NCI-H1092 (cell line): ENCODE data around the gene MBD6.
"Not testable (repeated sequence)": the region's sequence is repeated elsewhere in the genome, so short reads cannot be mapped to it uniquely, and the experiment has no call there.

Experiments
- DNase-seq: peaks from one replicate; lab custom pipeline; 2025; lab: John Stamatoyannopoulos, UW

The MBD6 gene

DNA sequence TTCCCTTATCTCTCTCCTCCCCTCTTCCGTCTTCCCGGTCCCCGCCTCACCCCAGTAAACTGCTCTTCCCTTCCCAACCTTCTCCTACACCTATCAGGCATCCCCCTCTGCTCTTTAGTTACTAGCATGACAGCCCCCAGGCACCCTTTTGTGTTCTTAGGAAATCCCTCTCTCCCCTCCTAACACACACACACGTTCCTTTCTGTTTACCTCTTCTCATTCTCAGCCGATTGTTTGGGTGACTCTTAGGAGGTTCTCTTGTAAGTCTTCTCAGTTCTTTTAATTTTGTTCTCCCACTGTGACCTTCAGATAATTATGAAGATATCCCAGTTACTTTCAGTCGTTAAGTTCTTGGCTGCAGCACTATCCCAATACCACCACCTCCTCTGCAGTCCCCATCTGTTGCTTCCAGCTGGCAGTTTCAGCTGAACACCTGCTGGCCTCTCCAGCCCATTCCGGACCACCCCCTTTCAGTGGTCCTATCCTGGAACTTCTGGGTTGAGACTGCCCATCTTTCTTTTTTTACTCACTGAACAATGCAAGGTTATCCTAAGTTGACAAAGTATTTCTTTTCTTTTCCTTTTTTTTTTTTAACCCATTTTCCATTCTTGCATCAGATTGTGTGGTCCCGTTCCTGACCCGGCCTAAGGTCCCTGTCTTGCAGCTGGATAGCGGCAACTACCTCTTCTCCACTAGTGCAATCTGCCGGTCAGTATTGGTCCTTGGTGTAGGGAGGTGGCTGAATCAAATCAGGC, 34.0 kb upstream of the MBD6 start:
- no peak for DNase-seq

DNA sequence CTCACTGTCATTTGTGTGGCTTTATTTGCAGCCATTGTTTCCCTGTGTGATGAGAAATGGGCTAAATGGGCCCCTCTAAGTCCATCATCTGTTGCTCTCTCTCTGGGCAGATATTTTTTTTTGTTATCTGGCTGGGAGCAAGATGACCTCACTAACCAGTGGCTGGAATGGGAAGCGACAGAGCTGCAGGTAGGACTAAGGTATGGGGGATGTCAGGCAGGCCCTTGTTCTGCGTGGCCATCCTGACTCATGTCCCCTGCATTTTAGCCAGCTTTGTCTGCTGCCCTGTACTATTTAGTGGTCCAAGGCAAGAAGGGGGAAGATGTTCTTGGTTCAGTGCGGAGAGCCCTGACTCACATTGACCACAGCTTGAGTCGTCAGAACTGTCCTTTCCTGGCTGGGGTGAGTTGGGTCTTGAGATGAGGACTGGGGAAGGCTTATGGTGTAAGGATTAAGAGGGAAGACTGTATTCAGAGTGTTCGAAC, 33.4 kb upstream of the MBD6 start:
- no peak for DNase-seq

DNA sequence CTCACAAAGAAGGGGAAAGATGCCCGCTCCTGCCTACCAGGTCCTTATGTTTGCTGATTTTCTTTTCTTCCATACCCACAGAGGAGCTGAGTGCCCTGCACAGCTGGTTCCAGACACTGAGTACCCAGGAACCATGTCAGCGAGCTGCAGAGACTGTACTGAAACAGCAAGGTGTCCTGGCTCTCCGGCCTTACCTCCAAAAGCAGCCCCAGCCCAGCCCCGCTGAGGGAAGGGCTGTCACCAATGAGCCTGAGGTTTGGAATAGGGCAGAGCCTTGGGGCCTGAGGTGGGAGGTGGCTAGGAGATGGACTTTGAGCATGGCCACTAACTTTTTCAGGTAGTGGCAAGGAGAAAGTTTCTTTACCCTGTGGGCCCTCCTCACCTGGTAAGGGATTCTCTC, 32.5 kb upstream of the MBD6 start:
- DNase-seq = no peak

DNA sequence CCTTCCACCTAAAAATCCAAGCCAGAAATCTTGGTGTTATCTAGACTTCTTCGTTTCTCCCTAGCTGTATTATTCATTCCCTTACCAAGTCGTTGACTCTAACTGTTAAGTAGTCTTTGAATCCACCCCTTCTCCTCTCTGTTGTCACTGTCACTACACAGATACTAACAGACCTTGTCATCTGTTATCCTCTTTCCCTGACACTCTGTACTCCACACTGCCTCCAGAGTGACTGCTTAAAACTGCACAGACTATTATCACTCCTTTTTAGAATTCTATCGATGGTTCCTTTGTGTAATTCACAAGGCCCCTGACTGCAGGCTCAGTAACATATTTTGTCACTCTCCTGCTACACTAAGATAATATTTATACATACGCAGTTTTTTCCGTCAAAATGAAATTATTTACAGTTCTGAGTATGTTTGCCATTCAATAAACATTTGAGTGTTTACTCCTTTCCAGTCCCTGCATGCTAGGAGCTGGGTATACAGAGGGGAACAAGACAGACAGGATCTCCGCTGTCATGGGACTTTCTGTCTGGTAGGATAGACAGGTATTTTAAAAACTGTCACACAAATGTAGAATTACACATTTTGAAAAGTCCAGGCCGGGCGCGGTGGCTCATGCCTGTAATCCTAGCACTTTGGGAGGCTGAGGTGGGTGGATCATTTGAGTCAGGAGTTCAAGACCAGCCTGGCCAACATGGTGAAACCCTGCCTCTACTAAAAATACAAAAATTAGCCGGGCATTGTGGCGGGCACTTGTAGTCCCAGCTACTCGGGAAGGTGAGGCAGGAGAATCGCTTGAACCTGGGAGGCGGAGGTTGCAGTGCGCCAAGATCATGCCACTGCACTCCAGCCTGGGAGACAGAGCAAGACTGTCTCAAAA, 31.0 kb upstream of the MBD6 start:
- DNase-seq = no peak

DNA sequence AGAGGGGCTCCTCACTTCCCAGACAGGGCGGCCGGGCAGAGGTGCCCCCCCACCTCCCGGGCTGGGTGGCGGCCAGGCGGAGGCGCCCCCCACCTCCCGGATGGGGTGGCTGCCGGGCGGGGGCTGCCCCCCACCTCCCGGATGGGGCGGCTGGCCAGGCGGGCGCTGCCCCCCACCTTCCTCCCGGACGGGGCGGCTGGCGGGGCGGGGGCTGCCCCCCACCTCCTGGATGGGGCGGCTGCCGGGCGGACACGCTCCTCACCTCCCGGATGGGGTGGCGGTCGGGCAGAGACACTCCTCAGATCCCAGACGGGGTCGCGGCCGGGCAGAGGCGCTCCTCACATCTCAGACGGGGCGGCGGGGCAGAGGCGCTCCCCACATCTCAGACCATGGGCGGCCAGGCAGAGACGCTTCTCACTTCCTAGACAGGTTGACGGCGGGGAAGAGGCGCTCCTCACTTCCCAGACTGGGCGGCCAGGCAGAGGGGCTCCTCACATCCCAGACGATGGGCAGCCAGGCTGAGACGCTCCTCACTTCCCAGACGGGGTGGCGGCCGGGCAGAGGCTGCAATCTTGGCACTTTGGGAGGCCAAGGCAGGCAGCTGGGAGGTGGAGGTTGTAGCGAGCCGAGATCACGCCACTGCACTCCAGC, 27.4 kb upstream of the MBD6 start:
- not testable (repeated sequence) for DNase-seq

DNA sequence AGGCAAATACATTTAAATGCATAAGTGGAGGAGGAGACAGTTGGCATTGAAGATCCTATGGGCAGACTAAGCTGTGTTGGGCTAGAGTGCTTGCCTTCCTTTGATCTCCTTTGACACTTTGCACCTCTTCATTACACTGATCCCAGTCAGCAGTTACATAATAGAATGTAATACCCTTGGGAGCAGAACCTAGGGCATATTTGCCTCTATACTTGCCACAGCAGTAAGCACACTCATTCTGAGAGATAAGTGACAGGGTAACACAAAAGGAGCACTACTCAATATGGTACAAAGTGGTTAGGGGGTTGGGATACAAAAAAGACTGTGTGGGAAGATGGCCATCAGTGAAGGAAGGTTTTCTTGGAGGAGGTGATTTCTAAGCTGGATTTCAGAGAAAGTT, 25.8 kb upstream of the MBD6 start:
- DNase-seq = no peak

DNA sequence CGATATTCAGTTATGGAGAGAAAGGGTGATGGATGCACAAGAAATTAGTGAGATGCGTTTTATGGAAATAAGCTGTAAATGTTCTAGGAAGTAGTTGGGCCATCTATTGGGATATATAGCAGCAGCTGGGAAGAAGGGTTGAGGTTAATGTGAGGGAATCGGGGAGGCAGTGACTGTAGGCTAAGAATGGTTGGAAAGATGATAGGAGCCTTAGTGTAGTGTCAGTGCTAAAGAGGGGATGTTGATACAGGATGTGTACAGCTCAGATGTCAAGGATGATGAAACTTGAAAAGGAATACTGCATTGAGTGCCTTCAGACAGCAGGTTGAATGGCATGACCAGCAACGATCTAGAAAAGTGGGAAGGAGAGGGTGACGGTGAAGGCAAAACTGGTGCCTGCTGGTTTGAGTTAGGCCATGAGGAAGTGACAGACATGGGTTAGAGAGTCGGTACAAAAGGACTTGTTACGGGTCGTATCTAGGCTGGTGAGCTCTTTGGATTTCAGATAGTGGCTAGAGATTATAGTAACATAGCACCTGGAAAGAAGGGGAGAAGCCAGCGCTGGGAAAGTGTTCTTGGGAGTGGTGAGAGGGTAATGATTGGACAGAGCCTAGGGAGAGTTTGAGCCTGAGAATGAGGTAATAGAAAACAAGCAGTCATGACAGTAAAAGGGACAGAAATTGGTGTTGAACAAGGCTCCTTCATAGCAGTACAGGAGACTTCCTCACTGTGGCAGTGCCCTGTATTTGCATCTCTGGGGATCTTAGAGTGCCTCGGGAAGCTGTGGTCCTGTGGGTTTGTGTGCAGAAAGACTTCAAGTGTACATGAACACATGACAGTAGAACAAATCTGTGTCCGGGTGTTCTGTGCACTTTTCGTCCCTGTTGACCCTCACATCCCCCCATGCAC, 25.1 kb upstream of the MBD6 start:
- DNase-seq = no peak

DNA sequence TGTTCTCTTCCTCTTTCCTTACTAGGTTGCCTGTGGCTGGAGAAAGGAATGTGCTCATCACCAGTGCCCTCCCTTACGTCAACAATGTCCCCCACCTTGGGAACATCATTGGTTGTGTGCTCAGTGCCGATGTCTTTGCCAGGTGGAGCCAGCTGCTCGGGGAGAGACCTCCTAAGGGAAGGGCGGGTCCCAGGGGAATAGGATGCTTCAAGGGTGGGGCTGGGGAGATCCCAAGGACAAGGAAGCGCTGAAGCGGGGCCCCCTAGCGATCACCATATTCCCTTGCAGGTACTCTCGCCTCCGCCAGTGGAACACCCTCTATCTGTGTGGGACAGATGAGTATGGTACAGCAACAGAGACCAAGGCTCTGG, 24.5 kb upstream of the MBD6 start:
- no peak for DNase-seq

DNA sequence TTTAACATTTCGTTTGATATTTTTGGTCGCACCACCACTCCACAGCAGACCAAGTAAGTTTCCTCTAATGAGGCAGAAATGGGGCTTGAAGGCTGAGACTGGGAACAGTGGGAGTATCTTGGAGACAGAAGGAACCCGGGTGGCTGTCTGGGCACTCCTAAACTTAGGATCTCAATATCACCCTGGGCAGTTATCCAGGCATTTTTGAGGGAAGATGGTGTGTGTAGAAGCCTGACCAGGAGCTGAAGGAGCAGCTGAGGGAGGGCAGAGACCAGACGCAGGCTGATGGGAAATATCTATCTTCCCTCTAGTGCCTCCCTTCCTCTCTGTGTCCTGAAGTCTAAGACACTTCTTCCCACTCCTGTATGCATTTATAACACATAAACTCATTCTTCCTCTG, 24.1 kb upstream of the MBD6 start:
- no peak for DNase-seq

DNA sequence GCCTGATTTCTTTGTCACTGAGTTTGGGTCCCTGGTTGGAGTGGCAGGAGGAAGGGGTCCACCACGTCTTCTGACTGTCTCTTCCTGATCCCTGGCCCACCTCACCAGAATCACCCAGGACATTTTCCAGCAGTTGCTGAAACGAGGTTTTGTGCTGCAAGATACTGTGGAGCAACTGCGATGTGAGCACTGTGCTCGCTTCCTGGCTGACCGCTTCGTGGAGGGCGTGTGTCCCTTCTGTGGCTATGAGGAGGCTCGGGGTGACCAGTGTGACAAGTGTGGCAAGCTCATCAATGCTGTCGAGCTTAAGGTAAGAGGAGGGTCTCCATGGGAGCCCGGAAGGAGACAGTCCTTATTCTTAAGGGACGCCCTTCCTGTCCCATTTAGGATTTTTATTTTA, 22.4 kb upstream of the MBD6 start:
- no peak for DNase-seq

DNA sequence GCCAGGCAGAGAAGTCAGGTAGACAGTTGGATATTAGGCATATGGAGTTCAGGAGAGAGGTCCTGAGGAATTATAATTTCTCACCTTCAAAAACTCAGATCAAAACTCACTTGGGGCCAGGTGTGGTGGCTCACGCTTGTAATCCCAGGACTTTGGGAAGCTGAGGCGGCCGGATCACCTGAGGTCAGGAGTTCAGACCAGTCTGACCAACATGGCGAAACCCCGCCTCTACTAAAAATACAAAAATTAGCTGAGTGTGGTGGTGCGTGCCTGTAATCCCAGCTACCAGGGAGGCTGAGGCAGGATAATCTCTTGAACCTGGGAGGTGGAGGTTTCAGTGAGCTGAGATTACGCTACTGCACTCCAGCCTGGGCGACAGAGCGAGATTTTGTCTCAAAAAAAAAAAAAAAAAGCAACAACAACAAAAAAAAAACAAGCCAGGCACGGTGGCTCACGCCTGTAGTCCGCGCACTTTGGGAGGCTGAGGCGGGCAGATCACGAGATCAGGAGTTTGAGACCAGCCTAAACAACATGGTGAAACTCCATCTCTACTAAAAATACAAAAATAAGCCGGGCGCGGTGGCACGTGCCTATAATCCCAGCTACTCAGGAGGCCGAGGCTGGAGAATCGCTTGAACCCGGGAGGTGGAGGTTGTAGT, 20.2 kb upstream of the MBD6 start:
- not testable (repeated sequence) for DNase-seq

DNA sequence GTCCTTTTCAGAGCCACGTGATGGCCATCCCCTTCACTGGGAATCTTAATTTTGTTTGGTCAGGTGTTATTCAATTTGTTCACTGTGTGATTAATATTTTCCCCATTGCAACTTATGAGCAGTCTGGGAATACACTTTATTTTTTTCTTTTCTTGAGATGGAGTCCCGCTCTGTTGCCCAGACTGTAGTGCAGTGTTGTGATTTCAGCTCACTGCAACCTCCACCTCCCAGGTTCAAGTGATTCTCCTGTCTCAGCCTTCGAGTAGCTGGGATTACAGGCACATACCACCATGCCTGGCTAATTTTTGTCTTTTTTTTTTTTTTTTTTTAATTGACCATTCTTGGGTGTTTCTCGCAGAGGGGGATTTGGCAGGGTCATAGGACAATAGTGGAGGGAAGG, 16.1 kb upstream of the MBD6 start:
- DNase-seq = not testable (repeated sequence)

DNA sequence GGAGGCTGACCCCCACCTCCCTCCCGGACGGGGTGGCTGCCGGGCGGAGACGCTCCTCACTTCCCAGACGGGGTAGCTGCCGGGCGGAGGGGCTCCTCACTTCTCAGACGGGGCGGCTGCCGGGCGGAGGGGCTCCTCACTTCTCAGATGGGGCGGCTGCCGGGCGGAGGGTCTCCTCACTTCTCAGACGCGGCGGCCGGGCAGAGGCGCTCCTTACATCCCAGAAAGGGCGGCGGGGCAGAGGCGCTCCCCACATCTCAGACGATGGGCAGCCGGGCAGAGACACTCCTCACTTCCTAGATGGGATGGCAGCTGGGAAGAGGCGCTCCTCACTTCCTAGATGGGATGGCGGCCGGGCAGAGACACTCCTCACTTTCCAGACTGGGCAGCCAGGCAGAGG, 14.8 kb upstream of the MBD6 start:
- DNase-seq = not testable (repeated sequence)

DNA sequence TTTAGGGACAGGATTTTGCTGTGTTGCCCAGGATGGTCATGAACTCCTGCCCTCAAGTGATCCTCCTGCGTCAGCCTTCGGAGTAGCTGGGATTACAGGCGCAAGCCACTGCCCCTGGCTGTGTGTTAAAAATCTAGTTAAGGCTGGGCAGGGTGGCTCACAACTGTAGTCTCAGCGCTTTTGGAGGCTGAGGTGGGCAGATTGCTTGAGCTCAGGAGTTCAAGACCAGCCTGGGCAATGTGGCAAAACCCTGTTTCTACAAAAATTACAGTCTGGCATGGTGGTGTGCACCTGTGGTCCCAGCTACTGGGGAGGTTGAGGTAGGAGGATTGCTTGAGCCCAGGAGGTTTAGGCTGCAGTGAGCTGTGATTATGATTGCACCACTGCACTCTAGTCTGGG, 11.5 kb upstream of the MBD6 start:
- no peak for DNase-seq

DNA sequence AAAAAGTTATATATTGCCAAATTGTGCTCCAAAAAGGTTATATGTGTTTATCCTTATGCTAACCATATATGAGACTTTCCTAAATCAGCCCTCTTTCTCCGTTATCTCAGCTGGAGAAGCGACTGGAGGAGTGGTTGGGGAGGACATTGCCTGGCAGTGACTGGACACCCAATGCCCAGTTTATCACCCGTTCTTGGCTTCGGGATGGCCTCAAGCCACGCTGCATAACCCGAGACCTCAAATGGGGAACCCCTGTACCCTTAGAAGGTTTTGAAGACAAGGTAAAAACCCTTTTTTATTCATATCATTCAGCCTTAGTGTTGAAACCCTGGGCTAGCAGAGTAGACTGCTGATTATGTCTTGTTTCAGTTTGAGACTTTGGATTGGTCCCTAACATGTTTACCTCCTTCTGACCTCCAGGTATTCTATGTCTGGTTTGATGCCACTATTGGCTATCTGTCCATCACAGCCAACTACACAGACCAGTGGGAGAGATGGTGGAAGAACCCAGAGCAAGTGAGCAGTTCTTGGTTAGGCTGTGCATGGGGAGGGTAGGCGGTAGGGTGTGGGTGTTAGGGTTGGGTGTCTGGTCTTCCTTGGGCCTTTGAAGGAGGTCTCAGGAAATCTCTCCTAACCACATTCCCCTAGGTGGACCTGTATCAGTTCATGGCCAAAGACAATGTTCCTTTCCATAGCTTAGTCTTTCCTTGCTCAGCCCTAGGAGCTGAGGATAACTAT, 10.9 kb upstream of the MBD6 start:
- no peak for DNase-seq

DNA sequence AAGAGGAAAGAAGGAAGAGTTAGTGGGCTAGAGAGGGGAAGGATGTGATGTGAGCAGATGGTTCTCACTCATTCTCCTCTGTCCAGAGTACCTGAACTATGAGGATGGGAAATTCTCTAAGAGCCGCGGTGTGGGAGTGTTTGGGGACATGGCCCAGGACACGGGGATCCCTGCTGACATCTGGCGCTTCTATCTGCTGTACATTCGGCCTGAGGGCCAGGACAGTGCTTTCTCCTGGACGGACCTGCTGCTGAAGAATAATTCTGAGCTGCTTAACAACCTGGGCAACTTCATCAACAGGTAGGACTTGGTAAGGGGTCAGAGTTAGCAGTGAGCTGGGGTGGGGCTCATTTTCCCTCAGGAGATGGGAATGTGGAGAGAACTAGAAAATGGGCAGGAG, 10.0 kb upstream of the MBD6 start:
- no peak for DNase-seq

DNA sequence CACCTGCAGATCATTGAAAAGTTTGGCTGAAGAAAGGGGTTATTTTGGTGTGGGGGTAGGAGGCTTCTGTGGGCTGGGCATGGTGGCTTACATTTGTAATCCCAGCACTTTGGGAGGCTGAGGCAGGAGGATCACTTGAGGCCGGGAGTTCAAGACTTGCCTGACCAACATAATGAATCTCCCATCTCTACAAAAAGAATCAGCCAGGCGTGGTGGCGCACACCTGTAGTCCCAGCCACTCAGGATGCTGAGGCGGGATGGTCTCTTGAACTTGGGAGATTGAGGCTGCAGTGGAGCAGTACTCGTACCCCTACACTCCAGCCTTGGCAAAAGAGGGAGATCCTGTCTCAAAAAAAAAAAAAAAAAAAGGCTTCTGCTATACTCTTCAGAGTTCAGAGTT, 9.4 kb upstream of the MBD6 start:
- no peak for DNase-seq

DNA sequence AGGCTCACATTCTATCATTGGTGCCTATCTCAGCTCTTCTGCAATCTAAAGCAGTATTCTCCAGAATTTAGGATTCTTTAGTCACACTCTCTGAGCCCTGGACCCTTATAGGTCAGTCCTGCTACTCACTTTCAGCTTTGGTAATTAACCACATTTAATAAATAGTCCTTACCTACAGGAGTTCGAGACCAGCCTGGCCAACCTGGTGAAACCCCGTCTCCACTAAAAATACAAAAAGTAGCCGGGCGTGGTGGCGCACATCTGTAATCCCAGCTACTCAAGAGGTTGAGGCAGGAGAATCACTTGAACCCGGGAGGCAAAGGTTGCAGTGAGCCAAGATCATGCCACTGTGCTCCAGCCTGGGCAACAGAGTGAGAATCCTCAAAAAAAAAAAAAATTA, 8.9 kb upstream of the MBD6 start:
- DNase-seq = not testable (repeated sequence)

DNA sequence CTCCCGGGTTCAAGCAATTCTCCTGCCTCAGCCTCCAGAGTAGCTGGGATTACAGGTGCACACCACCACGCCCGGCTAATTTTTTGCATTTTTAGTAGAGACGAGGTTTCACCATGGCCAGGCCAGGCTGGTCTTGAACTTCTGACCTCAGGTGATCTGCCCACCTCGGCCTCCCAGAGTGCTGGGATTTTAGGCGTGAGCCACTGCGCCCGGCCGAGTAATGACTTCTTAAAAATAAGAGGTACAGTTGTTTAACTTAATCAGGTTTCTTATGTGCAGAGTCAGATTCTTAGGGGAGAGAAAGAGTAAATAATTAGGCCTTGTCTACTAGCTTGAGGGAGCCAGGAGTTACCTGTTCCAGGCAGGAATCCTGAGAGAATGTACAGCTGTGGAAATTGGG, 8.4 kb upstream of the MBD6 start:
- not testable (repeated sequence) for DNase-seq

DNA sequence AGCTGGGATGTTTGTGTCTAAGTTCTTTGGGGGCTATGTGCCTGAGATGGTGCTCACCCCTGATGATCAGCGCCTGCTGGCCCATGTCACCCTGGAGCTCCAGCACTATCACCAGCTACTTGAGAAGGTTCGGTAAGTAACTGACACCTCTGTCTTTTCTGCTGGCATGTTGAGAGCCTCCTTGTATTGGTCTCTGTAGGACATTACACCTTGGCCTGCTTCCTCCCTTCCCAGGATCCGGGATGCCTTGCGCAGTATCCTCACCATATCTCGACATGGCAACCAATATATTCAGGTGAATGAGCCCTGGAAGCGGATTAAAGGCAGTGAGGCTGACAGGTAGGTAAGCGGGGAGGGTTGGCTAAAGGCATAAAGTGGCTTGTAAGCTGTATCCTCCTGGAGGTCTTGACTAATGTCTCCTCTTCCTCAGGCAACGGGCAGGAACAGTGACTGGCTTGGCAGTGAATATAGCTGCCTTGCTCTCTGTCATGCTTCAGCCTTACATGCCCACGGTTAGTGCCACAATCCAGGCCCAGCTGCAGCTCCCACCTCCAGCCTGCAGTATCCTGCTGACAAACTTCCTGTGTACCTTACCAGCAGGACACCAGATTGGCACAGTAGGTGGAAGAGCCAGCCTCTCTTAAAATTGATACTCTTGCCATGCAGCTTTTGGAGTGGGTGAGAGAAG, 7.8 kb upstream of the MBD6 start:
- no peak for DNase-seq
